Caco-2 (cell line): ENCODE data around the gene OARD1. TPM values are rescaled to one million over a fixed set of nuclear protein-coding genes. Genes with fewer than 3 reads are reported as not detected.

Experiments used
- BruUV-seq: library from RNA; stranded (reverse); fragments of 400-500 nt; replicated peaks from 2 replicates; lab custom pipeline; 2021; lab: Mats Ljungman, UMichigan
- CTCF ChIA-PET: fragments of 300-600 bp; sonication (Branson Sonifier 250); formaldehyde crosslinking; loops from one replicate; lab custom pipeline; 2022; ENCODE audit warnings: antibody characterized with exemption; lab: Charles Lee
- POLR2A ChIA-PET: fragments of 300-600 bp; sonication (Branson Sonifier 250); formaldehyde crosslinking; loops from one replicate; lab custom pipeline; 2022; ENCODE audit warnings: antibody characterized with exemption; lab: Charles Lee
- DNase-seq, 2 experiments: peaks; one replicate each; pipeline versions ENCODE4 v3.0.0 to v3.0.0-alpha.2; 2020 to 2022
- H3K27me3 ChIP-seq: replicated peaks from 2 replicates; pipeline ENCODE4 v1.6.0; 2011; ENCODE audit warnings: low read length; ENCODE audit not compliant: control insufficient read depth, insufficient read depth
- H3K36me3 ChIP-seq: 2 replicates; pipeline ENCODE4 v1.5.1; 2011; ENCODE audit warnings: low read length; ENCODE audit not compliant: control insufficient read depth, insufficient read depth
- H3K4me1 ChIP-seq: fragments of 250-450 bp; sonication (Bioruptor Pico); 2 replicates; pipeline ENCODE4 v1.5.1; 2020; ENCODE audit warnings: mild to moderate bottlenecking
- H3K4me3 ChIP-seq: 2 replicates; pipeline ENCODE4 v1.5.1; 2011; ENCODE audit warnings: low read depth, mild to moderate bottlenecking, control low read depth, low read length
- H3K9me3 ChIP-seq: fragments of 250-450 bp; sonication (Bioruptor Pico); 2 replicates; pipeline ENCODE4 v1.5.1; 2020; ENCODE audit warnings: mild to moderate bottlenecking, moderate library complexity
- H3K27ac Mint-ChIP-seq: one replicate; pipeline ENCODE4 v1.8.0; 2022; ENCODE audit warnings: mixed read lengths; ENCODE audit not compliant: unreplicated experiment
- H3K27me3 Mint-ChIP-seq: one replicate; pipeline ENCODE4 v1.8.0; 2022; ENCODE audit warnings: mixed read lengths; ENCODE audit not compliant: insufficient read depth, unreplicated experiment
- H3K36me3 Mint-ChIP-seq: one replicate; pipeline ENCODE4 v1.8.0; 2022; ENCODE audit warnings: mild to moderate bottlenecking, mixed read lengths; ENCODE audit not compliant: insufficient read depth, unreplicated experiment
- H3K4me1 Mint-ChIP-seq: one replicate; pipeline ENCODE4 v1.8.0; 2022; ENCODE audit warnings: low read depth, mixed read lengths; ENCODE audit not compliant: unreplicated experiment
- H3K4me3 Mint-ChIP-seq: one replicate; pipeline ENCODE4 v1.8.0; 2022; ENCODE audit warnings: mild to moderate bottlenecking, moderate library complexity, mixed read lengths; ENCODE audit not compliant: unreplicated experiment
- H3K9me3 Mint-ChIP-seq: one replicate; pipeline ENCODE4 v1.8.0; 2022; ENCODE audit warnings: mixed read lengths; ENCODE audit not compliant: unreplicated experiment
- CTCF ChIP-seq, 2 experiments: fragments of 200-600 bp in 1 of 2; IDR thresholded peaks; 1 replicate in 1 of 2; 2 replicates in 1 of 2; pipeline versions ENCODE4 v1.5.1 to v1.8.0; 2011 to 2022; ENCODE audit warnings: antibody characterized with exemption in 1 of 2, control low read depth in 1 of 2, inconsistent platforms in 1 of 2, low read depth in 1 of 2, low read length in 1 of 2, mild to moderate bottlenecking in 1 of 2, moderate library complexity in 1 of 2; ENCODE audit not compliant: insufficient read depth in 1 of 2, severe bottlenecking in 1 of 2, unreplicated experiment in 1 of 2
- intact Hi-C: fragments of 100-400 bp; cut with micrococcal nuclease; formaldehyde crosslinking; loops from one replicate; pipeline ENCODE4 v1.10.0; 2022; ENCODE audit not compliant: unreplicated experiment
- total RNA-seq: library from RNA; stranded (reverse); gene quantifications from 2 replicates; pipeline ENCODE4 v1.2.3, GENCODE V29; 2022

Gene OARD1
- total RNA-seq, 1 experiment from 2014 or later, result 35.5 TPM

GRCh38 chr6:41085182-41085581, 13.0 kb upstream of the OARD1 start:
- no TSS peak for BruUV-seq
- Histone ChIP-seq H3K36me3 (peaks cover 9% of the 10 kb centered on the region), H3K27me3 (no peaks in the 10 kb centered on the region), H3K4me3 (no peak overlapping the region), H3K4me1 (no peaks in the 10 kb centered on the region), H3K9me3 (no peaks in the 10 kb centered on the region)
- DNase-seq, result no peak
- ChIA-PET POLR2A (no interaction called here), CTCF (no interaction called here)
- TF ChIP-seq CTCF (IDR thresholded peaks at IDR 0.05; ENCODE audit: insufficient read depth in 1 of 2, low read depth in 1 of 2, low read length in 1 of 2, severe bottlenecking in 1 of 2, unreplicated experiment in 1 of 2), result no peak
- H3K27ac Mint-ChIP-seq, result no peak overlapping the region
- no peaks in the 10 kb centered on the region for H3K4me1 Mint-ChIP-seq
- H3K9me3 Mint-ChIP-seq, result no peaks in the 10 kb centered on the region
- H3K36me3 Mint-ChIP-seq, result peaks cover 67% of the 10 kb centered on the region
- H3K27me3 Mint-ChIP-seq, result no peaks in the 10 kb centered on the region
- H3K4me3 Mint-ChIP-seq, result no peak overlapping the region
- intact Hi-C loops, result no loop called here

GRCh38 chr6:41083072-41083471, 10.9 kb upstream of the OARD1 start:
- Histone ChIP-seq H3K4me1 (no peaks in the 10 kb centered on the region), H3K27me3 (no peaks in the 10 kb centered on the region), H3K36me3 (peaks cover 4% of the 10 kb centered on the region; the same call in 1 of the 2 replicates), H3K4me3 (no peak overlapping the region), H3K9me3 (no peaks in the 10 kb centered on the region)
- no peak for DNase-seq
- peaks cover 73% of the 10 kb centered on the region for H3K36me3 Mint-ChIP-seq
- no peaks in the 10 kb centered on the region for H3K9me3 Mint-ChIP-seq
- POLR2A ChIA-PET, result no interaction called here
- intact Hi-C loops, result no loop called here
- no peak overlapping the region for H3K4me3 Mint-ChIP-seq
- H3K4me1 Mint-ChIP-seq, result no peaks in the 10 kb centered on the region
- CTCF ChIA-PET, result no interaction called here
- no peak for TF ChIP-seq CTCF (IDR thresholded peaks at IDR 0.05; ENCODE audit: insufficient read depth in 1 of 2, low read depth in 1 of 2, low read length in 1 of 2, severe bottlenecking in 1 of 2, unreplicated experiment in 1 of 2)
- BruUV-seq, result no TSS peak
- H3K27me3 Mint-ChIP-seq, result no peaks in the 10 kb centered on the region
- H3K27ac Mint-ChIP-seq, result no peak overlapping the region

- peaks cover 54% of the 10 kb centered on the region for H3K36me3 Mint-ChIP-seq
- ChIA-PET CTCF (no interaction called here), POLR2A (no interaction called here)
- H3K27me3 ChIP-seq, result no peaks in the 10 kb centered on the region
- H3K27me3 Mint-ChIP-seq, result no peaks in the 10 kb centered on the region
- H3K4me3 ChIP-seq, result no peak overlapping the region
- no peaks in the 10 kb centered on the region for H3K9me3 Mint-ChIP-seq
- no peak for DNase-seq
- no peaks in the 10 kb centered on the region for H3K9me3 ChIP-seq
- H3K4me1 Mint-ChIP-seq, result peaks cover 2% of the 10 kb centered on the region
- no peaks in the 10 kb centered on the region for H3K4me1 ChIP-seq
- no peak overlapping the region for H3K27ac Mint-ChIP-seq
- H3K4me3 Mint-ChIP-seq, result no peak overlapping the region
- peaks cover 4% of the 10 kb centered on the region; the same call in 1 of the 2 replicates for H3K36me3 ChIP-seq
- intact Hi-C loops, result no loop called here
- TF ChIP-seq CTCF (IDR thresholded peaks at IDR 0.05; ENCODE audit: insufficient read depth in 1 of 2, low read depth in 1 of 2, low read length in 1 of 2, severe bottlenecking in 1 of 2, unreplicated experiment in 1 of 2), result no peak
- BruUV-seq, result no TSS peak
Observed at GRCh38 chr6:41080621-41081020, 8.5 kb upstream of the OARD1 start.
